HG02610 (cell line): Measurements from ENCODE around the gene TLE1.
"Not testable (repeated sequence)": the region's sequence is repeated elsewhere in the genome, so short reads cannot be mapped to it uniquely, and the experiment has no call there.

Experiments
- ATAC-seq: cut with Tn5 transposase; IDR thresholded peaks from one replicate; pipeline ENCODE4 v1.9.1; 2021; ENCODE audit warnings: mild to moderate bottlenecking, moderate library complexity; ENCODE audit not compliant: unreplicated experiment

TLE1 gene

DNA sequence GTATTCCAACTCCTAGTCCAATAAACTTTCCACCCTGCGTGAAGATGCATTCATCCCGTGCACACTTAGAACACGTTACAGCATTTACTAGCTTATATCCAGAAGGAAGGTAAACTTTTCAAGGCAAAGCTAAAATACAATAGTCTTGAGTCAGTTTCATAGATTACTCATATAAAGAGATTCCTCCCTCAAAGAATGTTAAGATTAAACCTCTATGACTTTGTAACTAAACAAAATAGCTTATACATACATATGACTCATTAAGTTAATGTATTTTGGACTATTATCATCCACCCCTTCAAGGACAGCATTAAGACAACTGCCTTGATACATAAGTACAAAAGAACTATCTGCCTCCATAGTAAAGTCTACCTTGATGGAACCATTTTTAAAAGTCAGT is 36.1 kb downstream of the TLE1 start:
- ATAC-seq = no peak

DNA sequence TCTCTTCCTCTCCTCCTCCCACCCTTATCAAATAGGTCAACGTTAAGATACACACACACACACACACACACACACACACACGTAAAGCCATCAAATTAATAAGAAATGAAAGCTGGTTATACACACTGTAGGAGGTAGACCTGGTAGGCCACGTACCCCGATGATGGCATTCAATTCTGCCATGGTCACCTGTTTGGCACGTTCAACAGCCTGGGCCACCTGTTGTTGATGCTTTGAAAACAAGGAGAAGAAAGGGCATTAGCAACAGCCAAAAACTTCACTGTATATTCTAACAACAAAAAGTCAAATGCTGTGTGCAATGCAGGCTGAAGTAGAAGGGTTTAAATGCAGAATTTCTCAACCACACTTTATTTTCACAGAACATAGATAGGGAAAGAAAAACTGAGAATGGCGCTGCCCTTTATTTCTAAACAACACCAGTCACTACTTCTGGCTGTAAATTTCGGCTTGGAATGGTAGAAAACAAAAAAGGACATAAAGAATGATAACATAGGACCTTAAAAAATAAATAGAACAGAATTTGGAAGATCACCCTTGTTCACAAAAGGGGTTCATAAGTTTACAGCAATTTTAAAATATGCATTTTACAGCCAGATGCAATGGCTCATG is 37.2 kb downstream of the TLE1 start:
- ATAC-seq = no peak

DNA sequence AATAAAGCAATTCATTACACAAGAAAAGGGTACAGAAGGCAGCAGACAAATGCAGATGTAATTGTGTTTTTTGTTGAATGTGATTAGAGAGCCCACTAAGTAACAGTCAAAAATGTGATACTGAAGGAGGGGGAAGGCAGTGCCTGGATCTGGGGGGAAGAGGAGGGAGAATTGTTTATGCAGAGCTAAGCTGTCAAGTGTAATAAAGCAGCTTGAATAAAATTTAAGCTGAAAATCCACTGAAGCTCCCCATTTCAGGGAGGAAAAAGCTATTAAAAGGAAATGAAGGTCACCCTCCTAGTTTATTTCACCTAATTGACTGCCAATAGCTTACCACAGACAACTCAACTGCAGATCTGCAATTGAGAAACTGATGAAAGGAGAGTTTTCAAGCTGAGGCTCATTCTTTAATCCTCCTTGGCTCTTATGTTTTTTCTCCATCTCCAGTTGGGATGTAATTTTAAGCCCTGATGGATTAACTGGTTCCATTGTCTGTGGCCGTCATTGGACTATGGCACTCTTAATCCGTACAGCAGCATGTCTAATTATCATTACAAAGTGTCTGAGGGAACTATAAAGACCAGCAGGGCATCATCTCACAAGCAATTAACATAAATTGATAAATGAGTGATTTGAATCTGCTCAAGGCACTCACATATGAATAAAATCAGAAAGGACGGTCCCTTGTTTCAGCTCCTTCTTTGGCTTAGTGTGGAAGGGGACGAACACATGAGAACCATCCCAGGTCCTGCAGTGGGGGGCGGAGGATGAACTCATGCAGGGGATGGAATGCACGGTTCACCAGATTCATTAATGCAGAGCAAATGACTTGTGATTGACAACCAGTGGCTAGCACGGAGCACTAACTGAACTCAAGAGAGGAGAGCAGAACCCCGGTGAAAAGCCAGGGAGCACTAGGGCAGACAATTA is 38.5 kb downstream of the TLE1 start:
- no peak for ATAC-seq

DNA sequence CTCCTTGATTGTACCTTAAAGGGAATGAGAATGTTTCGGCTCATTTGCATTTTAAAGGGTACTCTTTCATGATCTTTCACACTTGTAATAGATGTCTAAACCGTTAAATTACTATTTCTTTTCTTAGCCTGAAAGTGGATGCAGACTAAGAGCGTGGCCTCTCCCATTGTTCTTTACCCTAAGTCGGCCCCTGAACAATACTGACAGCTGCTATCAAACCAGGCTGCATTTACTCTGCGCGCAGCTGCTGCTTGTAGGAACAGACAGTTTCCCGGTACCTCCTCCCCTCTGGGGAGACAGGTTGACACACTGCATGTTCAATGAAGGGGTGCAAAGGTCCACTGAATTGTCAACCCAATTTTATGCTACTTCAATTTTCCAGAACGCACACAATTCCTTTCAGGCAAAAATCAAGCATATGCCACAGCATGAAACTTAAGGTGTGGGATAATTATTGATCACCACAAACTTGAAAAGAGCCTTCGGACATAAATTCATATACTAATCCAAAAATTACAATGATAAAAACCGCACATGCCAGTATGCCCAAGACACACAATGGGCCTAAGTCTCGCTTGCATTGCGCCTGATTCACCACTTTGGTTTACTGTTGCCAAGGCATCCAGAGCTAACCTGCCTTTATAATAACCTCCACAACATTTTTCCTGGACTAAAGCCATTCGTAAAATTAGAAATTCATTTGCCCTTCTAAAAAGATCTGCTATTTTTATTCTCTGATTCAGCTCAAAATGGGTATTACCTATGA is 39.7 kb downstream of the TLE1 start:
- ATAC-seq = no peak

DNA sequence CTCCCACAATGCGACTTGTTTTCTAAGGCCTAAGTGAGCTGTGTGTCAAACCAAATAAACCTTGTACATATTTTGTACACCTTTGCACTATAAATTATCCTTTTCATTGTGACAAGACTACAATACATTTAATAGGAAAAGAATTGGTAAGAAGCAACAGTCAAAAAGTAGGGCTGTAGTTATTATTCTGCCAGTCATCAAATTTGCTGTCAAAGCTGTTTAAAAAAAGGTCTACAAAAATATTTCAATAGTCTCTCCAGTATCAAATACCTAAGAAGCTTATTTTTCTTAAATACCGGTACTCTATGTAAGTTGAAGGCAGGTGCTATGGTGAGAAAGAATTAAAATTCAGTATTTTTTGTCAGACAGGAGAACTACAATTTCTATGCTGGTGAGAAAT is 40.5 kb downstream of the TLE1 start:
- ATAC-seq = no peak

DNA sequence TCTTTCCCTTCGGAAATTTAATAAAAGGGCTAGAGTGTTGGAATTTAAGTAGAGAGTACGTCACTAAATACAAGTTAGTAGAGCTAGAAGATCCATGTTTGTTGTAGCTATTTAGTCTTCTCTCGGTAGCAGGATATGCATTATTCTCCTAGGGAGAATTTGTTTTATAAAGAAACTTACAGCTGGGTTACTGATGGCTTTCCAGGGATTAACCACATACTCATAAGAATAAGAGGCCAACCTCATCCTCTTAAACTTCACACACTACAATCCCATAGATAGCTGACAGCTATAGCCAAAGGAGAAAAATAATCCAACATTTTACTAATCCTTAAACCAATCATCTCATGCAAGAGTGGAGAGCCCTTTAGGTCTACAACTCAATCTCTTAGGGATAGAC is 43.0 kb downstream of the TLE1 start:
- ATAC-seq = no peak

DNA sequence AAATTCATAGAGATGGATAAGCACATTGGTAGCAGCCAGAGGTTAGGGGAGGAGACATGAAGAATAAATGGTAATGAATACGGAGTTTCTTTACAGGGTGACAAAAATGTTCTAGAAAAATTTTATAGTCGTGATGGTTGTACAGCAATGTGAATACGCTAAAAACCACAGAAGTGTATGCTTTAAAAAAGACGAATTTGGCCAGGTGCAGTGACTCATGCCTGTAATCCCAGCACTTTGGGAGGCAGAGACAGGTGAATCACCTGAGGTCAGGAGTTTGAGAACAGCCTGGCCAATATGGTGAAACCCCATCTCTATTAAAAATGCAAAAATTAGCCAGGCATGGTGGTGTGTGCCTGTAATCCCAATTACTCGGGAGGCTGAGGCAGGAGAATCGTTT is 44.8 kb downstream of the TLE1 start:
- not testable (repeated sequence) for ATAC-seq

DNA sequence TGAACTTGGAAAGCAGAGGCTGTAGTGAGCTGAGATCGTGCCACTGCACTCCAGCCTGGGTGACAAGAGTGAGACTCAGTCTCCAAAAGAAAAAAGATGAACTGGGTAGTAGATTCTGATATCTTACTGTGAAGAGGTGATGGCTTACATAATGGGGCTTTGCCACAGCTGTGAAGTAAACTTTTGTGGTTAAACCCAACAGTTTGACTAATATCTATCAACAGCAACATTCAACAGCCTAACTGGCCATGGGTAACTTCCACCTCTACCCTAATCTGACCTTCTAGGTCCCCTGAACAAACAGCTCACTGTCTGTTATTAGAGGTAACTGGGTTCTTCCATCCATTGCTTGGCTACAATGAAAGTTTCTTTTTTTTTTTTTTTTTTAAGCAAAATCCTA is 52.1 kb downstream of the TLE1 start:
- ATAC-seq = no peak

DNA sequence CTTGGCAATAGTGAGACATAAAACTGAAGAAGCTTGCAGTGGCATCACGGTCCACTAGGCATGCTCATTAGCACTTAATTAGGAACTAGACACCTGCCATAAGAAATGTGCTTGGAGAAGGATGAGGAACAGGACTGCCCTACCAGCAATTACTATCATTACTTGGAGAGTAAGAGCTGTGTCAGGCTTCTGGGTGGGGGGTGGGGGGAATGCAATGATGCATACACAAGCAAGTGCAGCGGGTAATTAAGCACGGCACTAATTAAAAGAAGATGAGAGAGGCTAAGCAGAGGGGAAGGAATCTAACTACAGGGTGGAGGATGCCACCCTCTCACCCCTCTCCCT is 53.1 kb downstream of the TLE1 start:
- no peak for ATAC-seq

DNA sequence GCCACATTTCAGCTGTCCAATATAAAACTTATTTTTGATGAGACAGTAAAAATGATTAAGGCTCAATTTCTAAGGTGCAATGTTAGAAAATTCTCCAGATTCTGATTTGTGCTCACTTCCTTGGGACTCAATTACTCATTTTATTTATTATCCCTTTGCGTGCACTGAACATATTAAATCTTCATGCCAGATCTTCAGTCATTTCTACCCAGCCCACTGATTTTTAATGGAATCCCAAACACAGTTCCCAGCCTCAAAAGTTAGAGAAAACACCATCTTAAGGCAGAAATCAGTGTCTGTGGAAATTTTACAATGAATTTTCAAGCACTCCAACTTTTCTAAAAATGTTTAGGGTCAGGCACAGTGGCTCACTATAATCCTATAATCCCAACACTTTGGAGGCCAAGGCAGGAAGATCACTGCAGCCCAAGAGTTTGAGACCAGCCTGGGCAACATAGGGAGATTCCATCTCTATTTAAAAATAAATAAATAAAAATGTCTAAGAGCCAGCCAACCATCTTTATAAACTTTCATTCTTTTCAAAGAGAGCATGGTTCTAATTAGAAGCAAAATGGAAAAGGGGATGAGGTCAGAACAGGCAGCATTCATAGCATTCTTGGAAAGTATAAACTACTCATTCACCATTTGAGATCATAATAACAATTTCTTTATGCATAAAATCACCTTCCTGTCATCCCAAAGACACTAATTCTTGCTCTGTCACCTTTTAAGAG is 53.7 kb downstream of the TLE1 start:
- no peak for ATAC-seq

DNA sequence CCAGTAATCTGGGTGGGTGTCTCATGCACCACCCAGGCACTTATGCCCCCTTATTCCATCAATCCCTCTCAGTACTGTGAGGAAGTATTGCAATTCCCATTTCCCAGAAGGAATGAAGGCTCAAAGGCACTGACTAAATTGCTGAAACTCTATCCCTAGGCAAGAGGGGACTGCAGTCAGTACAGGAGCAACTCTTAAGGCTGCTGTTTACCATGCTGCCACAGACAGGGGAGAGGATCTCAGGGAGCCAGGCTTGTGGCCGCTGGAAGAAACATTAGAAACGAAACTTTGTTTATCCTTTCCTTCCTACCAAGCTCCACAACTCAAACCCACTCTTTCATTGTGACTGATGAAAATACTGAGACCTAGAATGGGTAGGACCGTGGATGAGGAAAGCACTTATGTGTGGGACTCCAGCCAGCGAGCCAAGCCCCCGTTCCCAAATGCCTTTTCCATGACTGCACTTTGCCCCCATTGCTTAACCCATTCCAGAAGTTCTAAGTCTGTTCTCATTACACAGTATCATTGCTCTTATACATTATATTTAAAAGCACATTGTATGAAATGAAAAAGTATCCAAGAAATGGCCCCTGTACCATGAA is 54.3 kb downstream of the TLE1 start:
- no peak for ATAC-seq

DNA sequence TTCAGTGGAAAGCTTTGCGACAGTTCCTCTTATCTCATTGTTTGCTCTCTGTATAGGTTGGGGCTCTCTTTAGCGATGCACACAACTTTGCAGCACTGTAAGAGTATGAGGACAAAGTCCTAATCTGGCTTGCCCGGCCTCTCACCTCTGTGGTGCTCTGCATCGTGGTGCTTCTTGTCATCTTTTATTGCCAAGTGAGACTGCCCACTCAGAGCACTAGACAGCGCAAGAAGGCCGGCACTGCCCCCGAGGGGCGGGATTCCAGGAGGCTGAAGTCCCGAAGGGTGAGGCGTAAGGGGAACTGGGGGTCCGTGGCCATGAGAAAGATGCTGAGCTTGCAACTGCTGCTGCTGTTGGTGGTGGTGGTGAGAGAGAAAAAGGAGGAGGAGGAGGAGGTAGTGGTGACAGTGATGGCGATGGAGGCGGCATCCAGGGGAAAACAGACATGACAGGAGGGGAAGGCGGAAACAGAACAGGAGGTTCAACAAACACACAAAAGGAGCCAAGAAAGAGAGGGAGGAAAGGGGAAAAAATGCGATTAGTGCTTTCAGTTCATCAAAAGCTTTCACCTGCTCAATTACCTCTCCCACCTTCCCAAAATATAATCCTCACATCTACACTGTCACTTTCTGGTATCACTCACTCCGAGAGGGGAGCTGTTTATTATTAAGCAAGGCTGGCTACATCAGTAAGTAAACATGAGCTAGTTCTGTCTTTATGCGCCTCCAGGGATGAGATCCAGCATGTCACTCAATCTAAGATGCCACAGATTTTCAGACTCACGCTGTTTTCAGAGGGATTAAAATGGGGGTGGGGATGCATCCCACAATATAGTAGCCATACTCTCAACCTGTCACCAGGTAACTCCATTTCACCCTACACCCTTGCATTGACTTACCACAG is 55.1 kb downstream of the TLE1 start:
- no peak for ATAC-seq

DNA sequence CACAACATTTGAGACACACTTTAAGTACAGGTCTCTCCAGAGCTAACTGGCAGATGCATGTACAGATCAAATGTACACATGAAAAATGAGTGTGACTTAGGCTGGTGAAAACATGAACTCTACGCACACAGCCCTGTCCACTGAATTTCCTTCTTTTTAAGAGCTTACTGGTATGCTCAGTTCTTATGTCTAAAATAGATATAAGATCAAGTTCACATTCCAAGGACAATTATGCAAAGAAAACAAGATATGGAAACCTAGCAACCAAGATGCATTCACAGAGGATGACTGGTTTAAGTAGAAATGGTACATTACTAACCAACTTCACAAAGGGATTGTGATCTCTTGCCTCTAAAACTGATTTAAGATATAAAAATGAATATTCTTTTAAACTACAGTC is 56.7 kb downstream of the TLE1 start:
- ATAC-seq = no peak

DNA sequence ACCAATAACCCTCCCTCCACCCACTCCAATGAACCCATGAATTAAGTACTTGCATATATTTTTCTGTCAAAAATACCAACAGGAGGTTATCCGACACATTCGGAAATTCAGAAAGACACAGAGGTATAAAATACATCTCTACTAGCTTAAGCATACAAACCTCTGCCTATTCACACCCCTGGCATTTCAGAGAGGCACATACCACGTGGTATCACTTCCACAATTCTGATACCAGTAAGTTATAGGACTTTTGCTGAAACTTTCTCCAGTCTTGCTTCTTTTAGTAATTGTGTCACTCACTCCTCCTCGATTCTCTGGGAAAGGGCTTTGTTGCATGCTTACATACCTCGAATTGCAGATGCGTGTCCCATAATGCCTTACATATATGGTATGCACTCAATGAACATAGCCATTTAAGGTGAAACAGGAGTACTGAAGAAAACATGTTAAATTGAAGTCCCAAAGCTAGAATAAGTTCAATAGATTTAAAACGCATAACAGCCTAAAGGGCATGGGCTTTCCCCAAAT is 58.1 kb downstream of the TLE1 start:
- ATAC-seq = no peak

DNA sequence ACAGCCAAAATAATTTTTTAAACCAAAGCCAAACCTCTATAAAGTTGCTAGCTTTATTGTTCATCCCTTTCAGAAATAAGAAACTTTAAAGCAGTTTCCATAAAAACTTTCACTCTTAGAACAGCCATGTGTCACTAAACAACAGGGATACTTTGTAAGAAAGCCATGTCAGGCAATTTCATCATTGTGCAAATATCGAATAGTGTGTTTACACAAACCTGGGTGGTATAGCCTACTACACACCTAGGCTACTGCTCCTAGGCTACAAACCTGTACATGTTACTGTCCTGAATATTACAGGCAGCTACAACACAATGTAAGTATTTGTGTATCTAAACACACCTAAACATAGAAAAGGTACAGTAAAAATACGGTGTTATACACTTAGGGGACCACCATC is 59.9 kb downstream of the TLE1 start:
- ATAC-seq = no peak

DNA sequence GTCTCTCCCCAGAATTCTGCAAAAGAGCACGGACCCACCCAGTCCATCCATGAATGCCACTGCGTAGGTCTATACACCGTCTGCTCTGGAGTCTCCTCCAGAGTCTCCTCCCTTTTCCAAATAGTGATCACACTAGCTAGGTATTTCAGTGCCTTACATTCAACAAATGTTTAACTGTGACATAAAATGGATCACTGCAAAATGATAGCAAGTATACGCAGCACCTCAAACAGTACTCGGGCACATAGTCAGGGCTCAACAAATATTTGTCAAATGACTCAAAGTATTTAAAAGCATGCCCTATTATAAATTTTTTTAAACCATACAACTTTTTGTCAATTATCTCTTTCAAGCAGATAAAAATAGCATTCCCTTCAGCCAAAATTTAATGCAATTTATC is 60.5 kb downstream of the TLE1 start:
- ATAC-seq = no peak

DNA sequence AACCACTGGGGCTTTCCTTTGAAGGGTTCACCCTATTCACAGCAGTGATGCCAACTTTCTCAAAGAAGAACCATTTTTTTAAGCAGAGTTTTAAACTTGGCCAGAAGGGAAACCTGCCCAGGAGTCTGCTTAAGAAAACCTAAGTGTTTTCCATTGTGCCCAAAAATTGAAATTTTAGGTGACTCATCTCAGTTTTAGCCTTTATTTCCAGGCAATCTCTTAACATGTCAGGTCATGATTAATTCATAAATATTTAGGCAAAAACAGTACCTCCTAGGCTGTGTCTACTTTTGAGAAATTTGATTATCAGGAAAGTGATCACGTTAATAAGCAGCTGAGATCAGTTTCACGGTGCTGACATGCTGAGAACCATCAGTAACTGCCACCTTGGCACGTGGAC is 61.9 kb downstream of the TLE1 start:
- ATAC-seq = no peak

DNA sequence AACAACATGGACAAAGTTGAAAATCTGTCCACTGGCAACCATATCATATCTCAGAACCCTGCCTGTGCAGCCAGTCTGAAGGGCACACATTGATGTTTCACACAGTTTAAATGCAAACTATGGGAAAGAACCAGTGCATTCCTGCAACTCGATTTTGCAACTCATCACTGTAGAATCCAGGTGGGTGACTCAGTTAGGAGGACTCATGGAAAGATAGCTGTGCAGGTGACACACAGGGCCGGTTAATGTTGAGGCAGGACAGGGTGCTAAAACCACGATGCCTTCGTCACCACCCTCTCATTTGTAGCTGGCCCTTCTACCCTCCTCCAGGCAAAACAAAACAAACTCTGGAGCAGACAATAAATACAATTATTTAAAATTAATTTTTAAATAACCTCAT is 62.8 kb downstream of the TLE1 start:
- no peak for ATAC-seq

DNA sequence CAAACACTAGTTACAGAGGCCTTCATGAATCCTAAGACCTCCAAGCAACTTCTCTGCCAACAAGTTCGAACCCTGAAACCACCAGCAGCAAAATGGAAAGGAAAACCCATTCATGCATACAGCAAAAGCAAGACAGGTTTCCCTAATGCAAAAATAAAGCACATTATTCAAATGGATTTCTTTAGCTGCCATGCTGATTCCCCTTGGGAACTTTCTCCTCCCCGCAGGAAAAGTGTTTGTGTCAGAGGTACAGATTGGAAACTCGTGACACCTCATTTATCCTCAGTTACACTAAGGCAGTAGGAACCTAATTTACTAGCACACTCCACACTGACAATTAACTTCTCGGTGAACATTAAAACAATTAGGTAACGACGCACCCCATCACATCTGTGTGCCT is 63.4 kb downstream of the TLE1 start:
- ATAC-seq = no peak

DNA sequence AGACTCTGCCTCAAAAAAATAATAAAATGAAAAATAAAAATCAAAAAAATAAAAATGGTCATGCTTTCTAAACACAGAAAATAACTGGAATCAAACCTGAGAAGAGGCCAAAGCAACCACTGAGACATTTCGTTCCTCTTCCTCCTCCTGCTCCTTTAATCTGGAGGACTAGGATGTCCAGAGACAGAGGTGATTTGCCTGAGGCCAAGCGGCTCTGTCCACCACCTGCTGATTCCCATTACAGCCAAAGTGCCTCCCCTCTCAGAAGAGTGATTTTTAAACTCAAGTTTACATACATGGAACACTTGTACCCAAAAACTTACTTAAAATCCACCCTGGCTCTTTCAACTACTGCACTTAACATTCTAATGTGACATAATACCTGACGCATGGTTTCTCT is 65.6 kb downstream of the TLE1 start:
- no peak for ATAC-seq
